HepG2 (cell line): Measurements from ENCODE around the gene ARL2. TPM values are rescaled to one million over a fixed set of nuclear protein-coding genes. Genes with fewer than 3 reads are reported as not detected.

Experiments used
- FOXJ3 ChIP-seq: sonication (generic); formaldehyde crosslinking; IDR thresholded peaks from 2 replicates; pipeline ENCODE4 v1.4.0; 2020; ENCODE audit warnings: missing genetic modification reagents, mild to moderate bottlenecking, borderline replicate concordance
- GABPB1 ChIP-seq: IDR thresholded peaks from 2 replicates; pipeline ENCODE4 v1.6.1; 2016; ENCODE audit warnings: mild to moderate bottlenecking, missing genetic modification reagents, moderate library complexity, missing compliant biosample characterization
- HDAC2 ChIP-seq: sonication (generic); formaldehyde crosslinking; IDR thresholded peaks from 2 replicates; pipeline ENCODE4 v1.4.0; 2020; ENCODE audit warnings: missing genetic modification reagents
- NFKB2 ChIP-seq: sonication (generic); formaldehyde crosslinking; IDR thresholded peaks from 2 replicates; pipeline ENCODE4 v1.4.0; 2020; ENCODE audit warnings: missing genetic modification reagents, borderline replicate concordance
- PTBP1 ChIP-seq: fragments of 200-400 bp; formaldehyde crosslinking; IDR thresholded peaks from 2 replicates; pipeline ENCODE4 v1.6.1; 2018; ENCODE audit warnings: low read length, low read depth; ENCODE audit not compliant: poor library complexity, severe bottlenecking
- RXRB ChIP-seq: IDR thresholded peaks from 2 replicates; pipeline ENCODE4 v1.6.1; 2016; ENCODE audit warnings: borderline replicate concordance, missing genetic modification reagents, missing compliant biosample characterization
- SKI ChIP-seq: fragments of 450-650 bp; IDR thresholded peaks from one replicate; pipeline ENCODE4 v1.6.1; 2018; ENCODE audit warnings: mild to moderate bottlenecking; ENCODE audit not compliant: partially characterized antibody
- SOX13 ChIP-seq, 3 experiments: fragments of 450-650 bp in 1 of 3; sonication (generic) in 1 of 3; formaldehyde crosslinking in 1 of 3; IDR thresholded peaks in 2 of 3; conservative IDR thresholded peaks in 1 of 3; 2 replicates each; pipeline versions ENCODE4 v1.5.0 to v1.6.1; 2016 to 2020; ENCODE audit warnings: antibody characterized with exemption in 1 of 3, mild to moderate bottlenecking in 1 of 3, missing compliant biosample characterization in 1 of 3, missing genetic modification reagents in 1 of 3, moderate library complexity in 1 of 3
- ZNF34 ChIP-seq: sonication (generic); formaldehyde crosslinking; IDR thresholded peaks from 2 replicates; pipeline ENCODE4 v1.4.0; 2020; ENCODE audit warnings: mild to moderate bottlenecking, missing genetic modification reagents, borderline replicate concordance
- ZNF382 ChIP-seq: sonication (generic); formaldehyde crosslinking; IDR thresholded peaks from 2 replicates; pipeline ENCODE4 v1.5.0; 2020; ENCODE audit warnings: missing genetic modification reagents, mild to moderate bottlenecking, borderline replicate concordance
- ZNF713 ChIP-seq: sonication (generic); formaldehyde crosslinking; IDR thresholded peaks from 2 replicates; pipeline ENCODE4 v1.4.0; 2020; ENCODE audit warnings: mild to moderate bottlenecking, missing genetic modification reagents
- ZNF772 ChIP-seq: sonication (generic); formaldehyde crosslinking; IDR thresholded peaks from 2 replicates; pipeline ENCODE4 v1.5.0; 2020; ENCODE audit warnings: mild to moderate bottlenecking, missing genetic modification reagents
- polyA plus RNA-seq, 8 experiments: library from polyadenylated mRNA; depleted of rRNA in 3 of 8; stranded (reverse) in 7 of 8; unstranded in 1 of 8; fragments of >200 nt; fragmentation: Illumina TruSeq in 4 of 8; extraction: Trizol in 4 of 8; gene quantifications; 2 replicates each; pipeline versions ENCODE4 v1.2.1 to v1.2.3, GENCODE V29; 2011 to 2016; ENCODE audit warnings: low read depth in 4 of 8, missing spikeins in 1 of 8, mixed read lengths in 1 of 8; ENCODE audit not compliant: insufficient read depth in 1 of 8
- total RNA-seq, 5 experiments: library from RNA; depleted of rRNA; stranded (reverse); fragments of >200 nt; fragmentation: Illumina TruSeq; extraction: Trizol; gene quantifications; 2 replicates each; pipeline ENCODE4 v1.2.3, GENCODE V29; 2016; ENCODE audit warnings: low read depth in 1 of 5
- TF ChIP-seq, protein P1 (sequence below), 2 experiments: fragments of 450-650 bp in 1 of 2; sonication (generic) in 1 of 2; formaldehyde crosslinking in 1 of 2; IDR thresholded peaks; 2 replicates each; pipeline versions ENCODE4 v1.6.1 to v1.8.0; 2016 to 2022; ENCODE audit warnings: antibody characterized with exemption in 1 of 2, mild to moderate bottlenecking in 1 of 2, missing genetic modification reagents in 1 of 2

Gene ARL2
- total and polyA plus RNA-seq, 2 of the 13 experiments (the other 11 are each of a cell fraction or from before 2014, with no cell fraction given): 82.9 to 84.4 TPM

DNA sequence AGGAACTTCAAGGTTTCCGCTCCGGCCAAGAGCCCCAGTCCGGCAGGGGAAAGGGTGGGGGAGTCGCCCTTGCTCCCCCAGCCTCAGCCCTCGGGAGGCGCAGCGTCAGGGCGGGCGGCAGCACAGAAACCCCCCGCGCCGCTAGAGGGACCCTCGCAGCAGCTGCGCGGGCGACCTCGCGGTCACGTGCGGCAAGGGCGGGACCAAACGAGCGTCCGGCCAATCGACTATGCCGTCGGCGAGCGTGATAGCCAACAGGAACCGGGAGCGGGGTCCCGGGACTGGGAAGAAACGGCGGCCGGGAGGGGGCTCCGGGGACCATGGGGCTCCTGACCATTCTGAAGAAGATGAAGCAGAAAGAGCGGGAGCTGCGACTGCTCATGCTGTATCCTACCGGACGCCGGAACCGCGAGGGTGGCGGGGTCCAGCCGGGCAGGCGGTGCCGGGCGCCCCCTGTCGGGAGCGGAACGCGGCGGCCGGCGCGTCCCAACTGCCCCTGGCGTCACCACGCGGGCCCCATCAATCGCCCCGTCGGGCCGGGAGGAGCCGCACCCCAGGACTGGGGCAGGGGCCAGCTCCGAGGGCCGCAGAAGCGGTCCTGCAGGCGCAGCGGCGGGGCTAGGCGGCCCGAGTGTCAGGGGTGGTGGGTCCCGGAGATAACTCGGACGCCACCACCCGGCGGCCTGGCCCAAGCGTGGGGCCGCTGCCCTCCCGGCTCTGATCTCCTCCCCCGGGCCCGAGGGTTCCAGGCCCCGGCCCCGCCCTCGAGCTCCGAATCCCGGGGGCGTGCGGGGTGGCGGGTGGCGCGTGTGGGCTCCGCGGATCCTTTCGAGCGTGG, at the start of gene ARL2 (continued):
- TF ChIP-seq SOX13 (IDR thresholded peaks at IDR 0.05) (no peak), SOX13 (CRISPR knock-in tag; conservative IDR thresholded peaks at IDR 0.05 in 1 of 2, IDR thresholded peaks at IDR 0.05 in 1 of 2) (no peak; a peak in 1 of 4 replicates), ZNF382 (no peak), NFKB2 (CRISPR knock-in tag) (peak; percentile 81; the same call in 1 of the 2 replicates), GABPB1 (CRISPR knock-in tag) (peak; percentile 81), RXRB (peak; percentile 34), HDAC2 (no peak), ZNF713 (CRISPR knock-in tag) (no peak), ZNF772 (CRISPR knock-in tag) (no peak), PTBP1 (no peak), ZNF34 (CRISPR knock-in tag) (peak; percentile 94), SKI (peak; percentile 44), FOXJ3 (CRISPR knock-in tag) (no peak)
- TF ChIP-seq, protein P1, sequence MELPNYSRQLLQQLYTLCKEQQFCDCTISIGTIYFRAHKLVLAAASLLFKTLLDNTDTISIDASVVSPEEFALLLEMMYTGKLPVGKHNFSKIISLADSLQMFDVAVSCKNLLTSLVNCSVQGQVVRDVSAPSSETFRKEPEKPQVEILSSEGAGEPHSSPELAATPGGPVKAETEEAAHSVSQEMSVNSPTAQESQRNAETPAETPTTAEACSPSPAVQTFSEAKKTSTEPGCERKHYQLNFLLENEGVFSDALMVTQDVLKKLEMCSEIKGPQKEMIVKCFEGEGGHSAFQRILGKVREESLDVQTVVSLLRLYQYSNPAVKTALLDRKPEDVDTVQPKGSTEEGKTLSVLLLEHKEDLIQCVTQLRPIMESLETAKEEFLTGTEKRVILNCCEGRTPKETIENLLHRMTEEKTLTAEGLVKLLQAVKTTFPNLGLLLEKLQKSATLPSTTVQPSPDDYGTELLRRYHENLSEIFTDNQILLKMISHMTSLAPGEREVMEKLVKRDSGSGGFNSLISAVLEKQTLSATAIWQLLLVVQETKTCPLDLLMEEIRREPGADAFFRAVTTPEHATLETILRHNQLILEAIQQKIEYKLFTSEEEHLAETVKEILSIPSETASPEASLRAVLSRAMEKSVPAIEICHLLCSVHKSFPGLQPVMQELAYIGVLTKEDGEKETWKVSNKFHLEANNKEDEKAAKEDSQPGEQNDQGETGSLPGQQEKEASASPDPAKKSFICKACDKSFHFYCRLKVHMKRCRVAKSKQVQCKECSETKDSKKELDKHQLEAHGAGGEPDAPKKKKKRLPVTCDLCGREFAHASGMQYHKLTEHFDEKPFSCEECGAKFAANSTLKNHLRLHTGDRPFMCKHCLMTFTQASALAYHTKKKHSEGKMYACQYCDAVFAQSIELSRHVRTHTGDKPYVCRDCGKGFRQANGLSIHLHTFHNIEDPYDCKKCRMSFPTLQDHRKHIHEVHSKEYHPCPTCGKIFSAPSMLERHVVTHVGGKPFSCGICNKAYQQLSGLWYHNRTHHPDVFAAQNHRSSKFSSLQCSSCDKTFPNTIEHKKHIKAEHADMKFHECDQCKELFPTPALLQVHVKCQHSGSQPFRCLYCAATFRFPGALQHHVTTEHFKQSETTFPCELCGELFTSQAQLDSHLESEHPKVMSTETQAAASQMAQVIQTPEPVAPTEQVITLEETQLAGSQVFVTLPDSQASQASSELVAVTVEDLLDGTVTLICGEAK (IDR thresholded peaks at IDR 0.05): no peak
- TF ChIP-seq, protein P1 (CRISPR knock-in tag; IDR thresholded peaks at IDR 0.05): peak; percentile 84; the same call in 1 of the 2 replicates
